H1 (cell line): ENCODE data around the gene TLR10.

ENCODE experiments used
- BRCA1 ChIP-seq: IDR thresholded peaks from 2 replicates; pipeline ENCODE4 v1.6.1; 2012; ENCODE audit warnings: low read depth, low read length, improper control_type of control experiment
- EP300 ChIP-seq, 2 experiments: IDR thresholded peaks; 1 replicate in 1 of 2; 2 replicates in 1 of 2; pipeline ENCODE4 v1.6.1; 2011 to 2012; ENCODE audit warnings: low read depth in 2 of 2, low read length in 2 of 2, mild to moderate bottlenecking in 2 of 2, borderline replicate concordance in 1 of 2, inconsistent platforms in 1 of 2, moderate library complexity in 1 of 2
- JUND ChIP-seq: IDR thresholded peaks from 2 replicates; pipeline ENCODE4 v1.6.1; 2011; ENCODE audit warnings: mild to moderate bottlenecking, improper control_type of control experiment, low read length
- KDM5A ChIP-seq: fragments of 200-600 bp; IDR thresholded peaks from 2 replicates; pipeline ENCODE4 v1.7.1; 2012; ENCODE audit warnings: mild to moderate bottlenecking, low read length, inconsistent platforms, mixed read lengths
- POLR2A ChIP-seq, 2 experiments: IDR thresholded peaks; 1 replicate in 1 of 2; 2 replicates in 1 of 2; pipeline ENCODE4 v1.6.1; 2011; ENCODE audit warnings: low read depth in 2 of 2, low read length in 2 of 2, mild to moderate bottlenecking in 2 of 2; ENCODE audit errors: control extremely low read depth in 1 of 2
- RBBP5 ChIP-seq: IDR thresholded peaks from 2 replicates; pipeline ENCODE4 v1.7.1; 2012; ENCODE audit warnings: low read depth, mild to moderate bottlenecking, inconsistent platforms, low read length, moderate library complexity, borderline replicate concordance
- SIX5 ChIP-seq: IDR thresholded peaks from 2 replicates; pipeline ENCODE4 v1.6.1; 2011; ENCODE audit warnings: mild to moderate bottlenecking, low read depth, low read length
- TAF1 ChIP-seq: IDR thresholded peaks from 2 replicates; pipeline ENCODE4 v1.6.1; 2011; ENCODE audit warnings: mild to moderate bottlenecking, low read depth, low read length
- TBP ChIP-seq: IDR thresholded peaks from 2 replicates; pipeline ENCODE4 v1.6.1; 2011; ENCODE audit warnings: low read depth, low read length, improper control_type of control experiment
- TF ChIP-seq, protein P1 (sequence below): IDR thresholded peaks from 2 replicates; pipeline ENCODE4 v1.6.1; 2012; ENCODE audit warnings: inconsistent platforms
- TF ChIP-seq, protein P2 (sequence below), 3 experiments: IDR thresholded peaks; 1 replicate in 2 of 3; 2 replicates in 1 of 3; pipeline versions ENCODE4 v1.5.1 to v1.6.1; 2011; ENCODE audit warnings: low read length in 3 of 3, mild to moderate bottlenecking in 3 of 3, inconsistent platforms in 2 of 3, low read depth in 1 of 3, moderate library complexity in 1 of 3; ENCODE audit not compliant: insufficient read depth in 1 of 3; ENCODE audit errors: control extremely low read depth in 1 of 3

- TF ChIP-seq BRCA1 (no peak), JUND (no peak), RBBP5 (no peak), SIX5 (no peak), POLR2A (IDR thresholded peaks at IDR 0.05; ENCODE audit: control extremely low read depth in 1 of 2, low read depth in 2 of 2, low read length in 2 of 2) (no peak), EP300 (IDR thresholded peaks at IDR 0.05; ENCODE audit: borderline replicate concordance in 1 of 2, low read depth in 2 of 2, low read length in 2 of 2) (no peak), TBP (no peak), KDM5A (no peak), TAF1 (no peak)
- TF ChIP-seq, protein P1, sequence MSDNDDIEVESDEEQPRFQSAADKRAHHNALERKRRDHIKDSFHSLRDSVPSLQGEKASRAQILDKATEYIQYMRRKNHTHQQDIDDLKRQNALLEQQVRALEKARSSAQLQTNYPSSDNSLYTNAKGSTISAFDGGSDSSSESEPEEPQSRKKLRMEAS: no peak
- TF ChIP-seq, protein P2, sequence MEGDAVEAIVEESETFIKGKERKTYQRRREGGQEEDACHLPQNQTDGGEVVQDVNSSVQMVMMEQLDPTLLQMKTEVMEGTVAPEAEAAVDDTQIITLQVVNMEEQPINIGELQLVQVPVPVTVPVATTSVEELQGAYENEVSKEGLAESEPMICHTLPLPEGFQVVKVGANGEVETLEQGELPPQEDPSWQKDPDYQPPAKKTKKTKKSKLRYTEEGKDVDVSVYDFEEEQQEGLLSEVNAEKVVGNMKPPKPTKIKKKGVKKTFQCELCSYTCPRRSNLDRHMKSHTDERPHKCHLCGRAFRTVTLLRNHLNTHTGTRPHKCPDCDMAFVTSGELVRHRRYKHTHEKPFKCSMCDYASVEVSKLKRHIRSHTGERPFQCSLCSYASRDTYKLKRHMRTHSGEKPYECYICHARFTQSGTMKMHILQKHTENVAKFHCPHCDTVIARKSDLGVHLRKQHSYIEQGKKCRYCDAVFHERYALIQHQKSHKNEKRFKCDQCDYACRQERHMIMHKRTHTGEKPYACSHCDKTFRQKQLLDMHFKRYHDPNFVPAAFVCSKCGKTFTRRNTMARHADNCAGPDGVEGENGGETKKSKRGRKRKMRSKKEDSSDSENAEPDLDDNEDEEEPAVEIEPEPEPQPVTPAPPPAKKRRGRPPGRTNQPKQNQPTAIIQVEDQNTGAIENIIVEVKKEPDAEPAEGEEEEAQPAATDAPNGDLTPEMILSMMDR (IDR thresholded peaks at IDR 0.05; ENCODE audit: control extremely low read depth in 1 of 3, insufficient read depth in 1 of 3, low read depth in 1 of 3, low read length in 3 of 3): no peak
Observed at GRCh38 chr4:38811297-38811696, 28.5 kb upstream of the TLR10 start.
